IPS-15b (cell line): ENCODE results near the gene PACRG.

Source experiments
- H3K27me3 ChIP-seq: one replicate; pipeline ENCODE4 v1.6.1; 2013; ENCODE audit warnings: low read length; ENCODE audit not compliant: control insufficient read depth, insufficient read depth
- H3K36me3 ChIP-seq: one replicate; pipeline ENCODE4 v1.6.1; 2013; ENCODE audit warnings: low read length; ENCODE audit not compliant: control insufficient read depth, insufficient read depth
- H3K4me1 ChIP-seq: one replicate; pipeline ENCODE4 v1.6.1; 2013; ENCODE audit warnings: mild to moderate bottlenecking, low read length; ENCODE audit not compliant: control insufficient read depth, insufficient read depth
- H3K4me3 ChIP-seq: one replicate; pipeline ENCODE4 v1.5.1; 2013; ENCODE audit warnings: low read depth, low read length
- H3K9ac ChIP-seq: one replicate; pipeline ENCODE4 v1.6.1; 2013; ENCODE audit warnings: low read depth, mild to moderate bottlenecking, low read length
- H3K9me3 ChIP-seq: one replicate; pipeline ENCODE4 v1.6.1; 2013; ENCODE audit warnings: mild to moderate bottlenecking, low read length; ENCODE audit not compliant: control insufficient read depth, insufficient read depth

The PACRG gene

DNA sequence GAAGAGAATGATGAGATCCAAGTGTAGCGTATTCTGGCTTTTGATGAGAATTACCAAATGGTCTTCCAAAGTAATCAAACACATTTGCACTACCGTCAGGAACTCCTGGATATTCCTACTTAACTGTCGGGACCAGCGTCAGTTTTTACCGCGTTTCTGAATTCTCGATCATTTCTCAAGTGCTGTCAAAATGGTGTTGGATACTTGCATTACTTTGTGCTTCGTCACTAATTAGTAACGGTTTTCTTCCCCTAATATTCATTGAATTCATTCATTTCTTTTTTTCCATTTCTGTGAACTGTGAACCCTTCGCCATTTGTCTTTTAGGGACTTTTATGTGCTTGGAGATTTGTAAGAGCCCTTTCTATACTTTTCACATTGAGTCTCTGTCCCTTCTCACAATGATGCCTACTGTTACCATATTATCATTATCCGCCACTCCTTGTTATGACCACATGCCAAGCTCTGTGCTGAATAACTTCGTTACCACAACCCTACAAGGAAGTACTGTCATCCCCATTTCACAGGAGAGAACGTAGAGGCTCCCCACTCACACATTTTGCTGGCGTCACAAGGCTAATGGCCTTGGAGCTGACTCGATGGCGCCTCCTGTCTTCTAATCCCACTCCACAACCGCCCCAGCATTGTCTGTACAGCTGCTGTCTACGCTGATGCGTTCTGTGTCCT is 612.6 kb downstream of the PACRG start:
- Histone ChIP-seq H3K4me1 (peaks cover 13% of the 10 kb centered on the region), H3K36me3 (no peaks in the 10 kb centered on the region), H3K9ac (no peak overlapping the region), H3K9me3 (no peaks in the 10 kb centered on the region), H3K27me3 (peaks cover 2% of the 10 kb centered on the region), H3K4me3 (no peak overlapping the region)

GRCh38 chr6:163341224-163342061 is 613.7 kb downstream of the PACRG start:
- Histone ChIP-seq H3K4me1 (peaks cover 10% of the 10 kb centered on the region), H3K9me3 (no peaks in the 10 kb centered on the region), H3K4me3 (no peak overlapping the region)

GRCh38 chr6:163342571-163343539 is 615.1 kb downstream of the PACRG start:
- H3K4me1 ChIP-seq: peaks cover 10% of the 10 kb centered on the region
- no peak overlapping the region for H3K9ac ChIP-seq
- no peak overlapping the region for H3K4me3 ChIP-seq
- H3K27me3 ChIP-seq: no peaks in the 10 kb centered on the region
- H3K36me3 ChIP-seq: no peaks in the 10 kb centered on the region
- H3K9me3 ChIP-seq: no peaks in the 10 kb centered on the region

More at GRCh38 chr6:163341224-163342061, 613.7 kb downstream of the PACRG start:
- Histone ChIP-seq H3K9ac (no peak overlapping the region), H3K36me3 (no peaks in the 10 kb centered on the region), H3K27me3 (peaks cover 2% of the 10 kb centered on the region)

- Histone ChIP-seq H3K9ac (no peak overlapping the region), H3K9me3 (no peaks in the 10 kb centered on the region), H3K4me1 (peaks cover 10% of the 10 kb centered on the region), H3K27me3 (no peaks in the 10 kb centered on the region), H3K36me3 (no peaks in the 10 kb centered on the region), H3K4me3 (no peak overlapping the region)
These were observed 615.8 kb downstream of the PACRG start for GRCh38 chr6:163343609-163344008.

DNA sequence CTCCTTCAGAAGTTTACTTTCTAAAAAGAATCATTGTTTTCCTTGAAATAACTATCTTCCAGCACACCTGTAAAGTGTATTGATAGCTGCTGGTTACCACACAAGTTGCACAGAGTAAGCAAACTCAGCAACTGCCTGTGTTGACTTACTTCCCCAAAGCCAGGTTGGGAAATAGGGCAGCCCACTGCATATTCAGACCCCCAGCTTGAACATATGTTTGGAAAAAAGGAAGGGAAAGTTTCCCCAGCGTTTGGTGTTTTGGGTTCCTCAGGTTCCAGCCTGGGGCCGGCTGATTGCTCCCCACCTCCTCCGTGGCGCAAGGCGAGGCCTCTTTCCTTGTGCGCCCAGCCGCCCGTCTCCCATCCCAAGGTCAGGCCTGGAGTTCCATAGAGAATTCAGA is 616.6 kb downstream of the PACRG start:
- Histone ChIP-seq H3K4me3 (no peak overlapping the region), H3K36me3 (no peaks in the 10 kb centered on the region), H3K27me3 (no peaks in the 10 kb centered on the region), H3K9ac (no peak overlapping the region), H3K9me3 (no peaks in the 10 kb centered on the region), H3K4me1 (peaks cover 2% of the 10 kb centered on the region)

DNA sequence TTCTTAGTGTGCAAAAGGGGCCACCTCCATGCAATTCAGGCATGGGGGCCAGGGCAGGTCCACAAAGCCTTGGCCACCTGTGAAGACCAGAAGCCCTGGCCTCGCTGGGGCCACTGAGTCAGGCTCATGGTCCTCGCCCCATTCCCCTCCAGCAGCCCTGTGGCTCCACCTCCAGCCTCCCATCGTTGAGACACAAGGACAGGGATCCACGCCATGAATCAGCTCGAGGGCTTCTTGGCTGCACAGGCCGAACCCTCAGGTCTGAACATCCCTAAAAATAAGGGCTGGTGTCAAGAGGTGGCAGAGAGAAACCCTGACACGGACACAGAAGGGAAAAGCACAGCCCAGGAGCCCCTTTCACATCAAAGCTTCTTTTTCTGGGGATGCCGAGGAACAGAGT is 618.2 kb downstream of the PACRG start:
- Histone ChIP-seq H3K27me3 (no peaks in the 10 kb centered on the region), H3K36me3 (no peaks in the 10 kb centered on the region), H3K9me3 (no peaks in the 10 kb centered on the region), H3K4me1 (peaks cover 2% of the 10 kb centered on the region), H3K4me3 (no peak overlapping the region), H3K9ac (no peak overlapping the region)

DNA sequence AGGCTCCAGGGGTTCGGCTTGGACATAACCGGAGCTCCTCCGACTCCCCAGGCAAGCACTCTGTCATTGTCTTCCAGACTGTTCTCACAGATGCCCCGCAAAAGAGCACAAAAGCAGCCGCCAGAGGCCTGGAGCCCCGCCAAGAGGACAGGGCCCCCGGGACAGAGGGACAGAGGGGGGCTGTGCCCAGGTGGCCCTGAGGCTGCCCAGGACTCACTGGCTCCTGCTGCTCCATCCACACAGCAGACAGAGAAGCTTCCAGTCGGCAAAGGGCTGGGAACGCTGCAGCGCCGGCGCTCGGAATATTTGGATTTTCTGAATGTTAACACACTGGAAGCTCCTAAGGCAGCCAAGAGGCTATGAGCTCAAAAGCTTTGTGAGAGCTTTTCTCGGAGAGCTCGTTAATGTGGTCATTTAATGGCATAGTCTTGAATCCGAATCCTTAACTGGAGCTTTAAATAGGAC is 618.8 kb downstream of the PACRG start:
- peaks cover 2% of the 10 kb centered on the region for H3K4me1 ChIP-seq
- H3K9me3 ChIP-seq: no peaks in the 10 kb centered on the region
- H3K9ac ChIP-seq: no peak overlapping the region
- no peak overlapping the region for H3K4me3 ChIP-seq
- H3K36me3 ChIP-seq: no peaks in the 10 kb centered on the region
- no peaks in the 10 kb centered on the region for H3K27me3 ChIP-seq

DNA sequence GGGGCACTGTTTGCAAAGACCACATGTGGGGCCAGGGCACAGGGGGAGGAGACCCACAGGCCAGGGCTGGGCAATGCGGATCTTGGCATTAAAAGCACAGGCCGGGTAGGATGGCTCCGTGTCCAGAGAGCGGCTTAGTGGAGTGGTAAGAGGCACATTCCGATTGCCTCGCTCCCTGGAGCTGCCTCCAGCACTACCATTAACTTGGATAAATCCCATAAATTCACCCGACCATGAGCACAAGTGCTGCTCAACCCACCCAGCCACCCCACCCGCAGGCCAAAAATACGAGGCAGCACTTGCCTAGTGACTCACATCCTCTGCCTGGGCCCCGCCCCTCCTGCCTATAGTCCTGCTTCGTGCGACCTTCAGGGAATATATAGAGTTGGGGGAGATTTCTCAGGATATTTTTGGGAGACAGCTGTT is 619.3 kb downstream of the PACRG start:
- no peaks in the 10 kb centered on the region for H3K27me3 ChIP-seq
- H3K9me3 ChIP-seq: no peaks in the 10 kb centered on the region
- H3K9ac ChIP-seq: no peak overlapping the region
- peaks cover 1% of the 10 kb centered on the region for H3K4me1 ChIP-seq
- H3K36me3 ChIP-seq: no peaks in the 10 kb centered on the region
- no peak overlapping the region for H3K4me3 ChIP-seq

- Histone ChIP-seq H3K4me1 (no peaks in the 10 kb centered on the region), H3K9me3 (no peaks in the 10 kb centered on the region), H3K4me3 (no peak overlapping the region), H3K36me3 (no peaks in the 10 kb centered on the region), H3K9ac (no peak overlapping the region), H3K27me3 (no peaks in the 10 kb centered on the region)
These were observed 621.3 kb downstream of the PACRG start for GRCh38 chr6:163348789-163349680.

GRCh38 chr6:163349696-163350095 is 621.9 kb downstream of the PACRG start:
- Histone ChIP-seq H3K27me3 (no peaks in the 10 kb centered on the region), H3K4me1 (no peaks in the 10 kb centered on the region), H3K9me3 (no peaks in the 10 kb centered on the region), H3K36me3 (no peaks in the 10 kb centered on the region), H3K9ac (no peak overlapping the region), H3K4me3 (no peak overlapping the region)
